ENCODE results near the gene HIBADH. TPM values are rescaled to one million over a fixed set of nuclear protein-coding genes. Genes with fewer than 3 reads are reported as not detected.
"Not testable (repeated sequence)": the region's sequence is repeated elsewhere in the genome, so short reads cannot be mapped to it uniquely, and the experiment has no call there.

Gene HIBADH
- total and polyA plus RNA-seq, 2 donors = 25.0 to 33.1 TPM

GRCh38 chr7:27522566-27522965 lies 140.1 kb downstream of the HIBADH start:
- H3K27ac ChIP-seq (ENCODE audit: low read depth in 1 of 2, low read length in 1 of 2) = no peak overlapping the region
- WGBS = 100% methylated on average over 2 of the region's 2 CpGs
- peaks cover 5% of the 10 kb centered on the region in 2 donors for H3K36me3 ChIP-seq (ENCODE audit: control insufficient read depth in 2 of 2, insufficient read depth in 2 of 2, low read length in 1 of 2)
- DNase-seq (ENCODE audit: low read depth in 6 of 9, low spot score in 9 of 9) = no peak
- no peak overlapping the region for H3K4me3 ChIP-seq (ENCODE audit: low read length in 2 of 2)
- no peaks in the 10 kb centered on the region for H3K9me3 ChIP-seq (ENCODE audit: control insufficient read depth in 2 of 2, insufficient read depth in 1 of 2, low read length in 1 of 2)
- H3K27me3 ChIP-seq (ENCODE audit: control insufficient read depth in 2 of 2, insufficient read depth in 1 of 2, low read length in 1 of 2) = no peaks in the 10 kb centered on the region
- H3K4me1 ChIP-seq (ENCODE audit: control insufficient read depth in 2 of 2, insufficient read depth in 2 of 2, low read length in 2 of 2) = no peaks in the 10 kb centered on the region

DNA sequence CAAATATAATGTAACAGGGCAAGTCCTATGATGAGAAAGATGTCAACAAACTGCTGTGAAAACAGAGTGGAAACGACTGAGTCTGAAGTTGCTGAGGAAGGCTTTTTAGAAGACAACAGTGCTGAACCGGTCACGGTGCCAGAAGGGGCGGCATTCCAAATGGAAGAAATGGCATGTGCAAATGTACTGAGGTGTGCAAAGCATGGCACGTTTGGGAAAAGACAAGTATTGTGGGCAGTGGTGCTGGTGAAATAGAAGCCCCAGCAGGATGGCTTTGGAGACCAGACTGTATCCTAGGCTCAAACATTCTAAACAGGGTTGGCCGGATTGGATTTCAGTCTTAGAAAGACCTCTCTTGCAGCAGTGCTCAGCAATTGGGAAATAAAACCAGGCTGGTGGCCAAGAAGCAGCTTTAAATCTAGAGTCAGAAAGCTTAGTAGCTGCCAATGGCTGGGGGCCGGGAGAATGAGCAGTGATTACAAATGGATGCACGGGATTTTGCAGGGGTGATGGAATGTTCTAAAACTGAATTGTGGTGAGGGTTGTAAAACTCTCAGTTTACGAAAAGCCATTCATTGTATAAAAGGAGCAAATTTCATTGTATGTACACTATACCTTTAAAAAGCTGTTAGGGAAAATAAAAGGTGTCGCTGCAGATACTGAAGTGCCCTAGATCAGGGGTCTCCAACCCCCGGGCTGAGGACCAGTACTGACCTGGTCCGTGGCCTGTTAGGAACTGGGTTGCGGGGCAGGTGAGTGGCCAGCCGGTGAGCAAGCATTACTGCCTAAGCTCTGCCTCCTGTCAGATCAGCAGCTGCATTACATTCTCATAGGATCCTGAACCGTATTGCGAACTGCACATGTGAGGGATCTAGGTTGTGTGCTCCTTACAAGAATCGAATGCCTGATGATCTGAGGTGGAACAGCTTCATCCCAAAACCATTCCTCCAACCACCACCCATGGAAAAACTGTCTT lies 141.6 kb downstream of the HIBADH start:
- no peaks in the 10 kb centered on the region for H3K27me3 ChIP-seq (ENCODE audit: control insufficient read depth in 2 of 2, insufficient read depth in 1 of 2, low read length in 1 of 2)
- WGBS = 94% methylated on average over 17 of the region's 17 CpGs
- peaks cover 3 to 5% of the 10 kb centered on the region in 2 donors for H3K36me3 ChIP-seq (ENCODE audit: control insufficient read depth in 2 of 2, insufficient read depth in 2 of 2, low read length in 1 of 2)
- H3K4me1 ChIP-seq (ENCODE audit: control insufficient read depth in 2 of 2, insufficient read depth in 2 of 2, low read length in 2 of 2) = no peaks in the 10 kb centered on the region
- no peak overlapping the region for H3K4me3 ChIP-seq (ENCODE audit: low read length in 2 of 2)
- no peak overlapping the region for H3K27ac ChIP-seq (ENCODE audit: low read depth in 1 of 2, low read length in 1 of 2)
- H3K9me3 ChIP-seq (ENCODE audit: control insufficient read depth in 2 of 2, insufficient read depth in 1 of 2, low read length in 1 of 2) = no peaks in the 10 kb centered on the region
- peak in 1 of 9 donors; percentile 4 for DNase-seq (ENCODE audit: low read depth in 6 of 9, low spot score in 9 of 9)

DNA sequence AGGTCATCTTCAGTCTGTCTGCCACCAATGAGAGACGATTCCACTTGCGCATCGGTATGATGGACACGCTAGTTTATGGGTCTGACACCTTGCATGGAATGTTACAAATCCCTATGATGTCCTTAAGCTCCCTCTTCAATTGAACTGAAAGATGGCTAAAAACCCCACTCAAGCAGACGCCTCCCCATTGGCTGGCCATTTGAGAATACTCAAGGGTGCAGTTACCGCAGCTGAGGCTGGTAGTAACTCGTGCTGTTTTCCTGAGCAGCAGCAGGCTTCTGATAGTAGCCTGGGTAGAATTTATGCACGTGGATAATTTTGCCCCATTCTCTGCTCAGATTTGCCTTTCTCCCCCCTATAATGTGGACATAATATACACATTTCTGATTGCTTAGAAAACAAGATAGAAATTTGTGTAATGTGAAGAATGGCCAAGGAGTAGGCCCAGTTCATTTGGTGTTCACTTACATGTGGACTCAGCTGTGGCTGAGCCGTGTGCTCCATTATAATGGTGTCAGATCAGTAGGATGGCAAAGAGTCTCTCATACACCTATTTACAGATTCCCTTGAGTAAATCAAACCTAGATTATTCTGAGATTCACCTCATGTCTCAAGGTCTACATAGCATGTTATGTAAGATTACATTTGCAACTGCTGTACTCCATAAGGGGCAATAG lies 142.8 kb downstream of the HIBADH start:
- Histone ChIP-seq H3K36me3 (ENCODE audit: control insufficient read depth in 2 of 2, insufficient read depth in 2 of 2, low read length in 1 of 2) (peaks cover 0 to 3% of the 10 kb centered on the region in 2 donors), H3K9me3 (ENCODE audit: control insufficient read depth in 2 of 2, insufficient read depth in 1 of 2, low read length in 1 of 2) (no peaks in the 10 kb centered on the region), H3K4me1 (ENCODE audit: control insufficient read depth in 2 of 2, insufficient read depth in 2 of 2, low read length in 2 of 2) (no peaks in the 10 kb centered on the region), H3K4me3 (ENCODE audit: low read length in 2 of 2) (no peak overlapping the region), H3K27ac (ENCODE audit: low read depth in 1 of 2, low read length in 1 of 2) (no peak overlapping the region), H3K27me3 (ENCODE audit: control insufficient read depth in 2 of 2, insufficient read depth in 1 of 2, low read length in 1 of 2) (no peaks in the 10 kb centered on the region)
- WGBS = 98% methylated on average over 9 of the region's 9 CpGs
- no peak for DNase-seq (ENCODE audit: low read depth in 6 of 9, low spot score in 9 of 9)

- no peaks in the 10 kb centered on the region for H3K27me3 ChIP-seq (ENCODE audit: control insufficient read depth in 2 of 2, insufficient read depth in 1 of 2, low read length in 1 of 2)
- no peaks in the 10 kb centered on the region for H3K36me3 ChIP-seq (ENCODE audit: control insufficient read depth in 2 of 2, insufficient read depth in 2 of 2, low read length in 1 of 2)
- H3K27ac ChIP-seq (ENCODE audit: low read depth in 1 of 2, low read length in 1 of 2) = no peak overlapping the region
- H3K9me3 ChIP-seq (ENCODE audit: control insufficient read depth in 2 of 2, insufficient read depth in 1 of 2, low read length in 1 of 2) = no peaks in the 10 kb centered on the region
- H3K4me1 ChIP-seq (ENCODE audit: control insufficient read depth in 2 of 2, insufficient read depth in 2 of 2, low read length in 2 of 2) = no peaks in the 10 kb centered on the region
- 95% methylated on average over 4 of the region's 4 CpGs for WGBS
- no peak for DNase-seq (ENCODE audit: low read depth in 6 of 9, low spot score in 9 of 9)
- no peak overlapping the region for H3K4me3 ChIP-seq (ENCODE audit: low read length in 2 of 2)
These were observed 143.9 kb downstream of the HIBADH start for GRCh38 chr7:27518561-27519350.

DNA sequence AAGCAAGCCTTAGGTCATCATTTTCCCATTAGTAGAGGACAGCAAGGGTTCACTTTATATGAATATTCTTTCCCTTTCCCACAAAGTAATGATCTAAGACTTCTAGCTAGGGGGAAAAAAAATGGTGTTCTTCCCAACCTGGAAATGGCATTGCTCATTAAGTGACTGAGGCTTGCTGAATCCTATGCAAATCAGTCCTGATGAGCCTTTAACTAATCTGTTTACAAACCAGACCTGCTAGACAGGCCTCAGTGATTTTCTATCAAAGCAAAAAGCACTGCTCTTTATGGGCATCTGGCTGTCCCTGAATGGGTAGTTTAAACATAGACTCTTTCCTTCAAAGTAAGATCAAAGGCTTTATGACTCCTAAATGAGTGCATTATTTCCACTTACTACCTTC lies 146.3 kb downstream of the HIBADH start:
- DNase-seq (ENCODE audit: low read depth in 6 of 9, low spot score in 9 of 9) = no peak
- Histone ChIP-seq H3K4me3 (ENCODE audit: low read length in 2 of 2) (no peak overlapping the region), H3K27ac (ENCODE audit: low read depth in 1 of 2, low read length in 1 of 2) (no peak overlapping the region), H3K4me1 (ENCODE audit: control insufficient read depth in 2 of 2, insufficient read depth in 2 of 2, low read length in 2 of 2) (no peaks in the 10 kb centered on the region), H3K27me3 (ENCODE audit: control insufficient read depth in 2 of 2, insufficient read depth in 1 of 2, low read length in 1 of 2) (no peaks in the 10 kb centered on the region), H3K9me3 (ENCODE audit: control insufficient read depth in 2 of 2, insufficient read depth in 1 of 2, low read length in 1 of 2) (no peaks in the 10 kb centered on the region), H3K36me3 (ENCODE audit: control insufficient read depth in 2 of 2, insufficient read depth in 2 of 2, low read length in 1 of 2) (no peaks in the 10 kb centered on the region)

GRCh38 chr7:27515933-27516332 lies 146.8 kb downstream of the HIBADH start:
- DNase-seq (ENCODE audit: low read depth in 6 of 9, low spot score in 9 of 9) = no peak
- Histone ChIP-seq H3K36me3 (ENCODE audit: control insufficient read depth in 2 of 2, insufficient read depth in 2 of 2, low read length in 1 of 2) (no peaks in the 10 kb centered on the region), H3K27me3 (ENCODE audit: control insufficient read depth in 2 of 2, insufficient read depth in 1 of 2, low read length in 1 of 2) (no peaks in the 10 kb centered on the region), H3K4me3 (ENCODE audit: low read length in 2 of 2) (no peak overlapping the region), H3K27ac (ENCODE audit: low read depth in 1 of 2, low read length in 1 of 2) (no peak overlapping the region), H3K4me1 (ENCODE audit: control insufficient read depth in 2 of 2, insufficient read depth in 2 of 2, low read length in 2 of 2) (no peaks in the 10 kb centered on the region), H3K9me3 (ENCODE audit: control insufficient read depth in 2 of 2, insufficient read depth in 1 of 2, low read length in 1 of 2) (no peaks in the 10 kb centered on the region)
- 94% methylated on average over 4 of the region's 4 CpGs for WGBS

DNA sequence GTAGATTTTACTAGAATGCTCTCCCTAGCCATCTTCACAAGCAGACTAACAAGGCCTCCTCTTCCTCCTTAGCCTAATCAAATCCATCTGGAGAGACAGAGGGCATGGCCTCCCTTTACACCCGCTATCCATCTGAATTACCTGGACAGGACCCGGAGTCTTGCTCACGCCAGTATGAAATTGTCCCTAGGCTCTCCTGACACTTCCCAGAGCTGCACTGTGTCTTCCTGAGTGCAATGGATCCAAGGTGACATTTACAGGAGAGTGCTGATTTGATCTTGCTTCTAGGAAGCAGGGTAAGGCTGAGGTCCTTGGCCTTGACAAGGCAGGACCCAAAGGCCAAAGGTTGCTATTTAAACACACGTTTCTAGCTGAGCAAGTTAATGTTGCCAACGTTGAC lies 147.8 kb downstream of the HIBADH start:
- Histone ChIP-seq H3K36me3 (ENCODE audit: control insufficient read depth in 2 of 2, insufficient read depth in 2 of 2, low read length in 1 of 2) (no peaks in the 10 kb centered on the region), H3K4me3 (ENCODE audit: low read length in 2 of 2) (no peak overlapping the region), H3K27ac (ENCODE audit: low read depth in 1 of 2, low read length in 1 of 2) (no peak overlapping the region), H3K4me1 (ENCODE audit: control insufficient read depth in 2 of 2, insufficient read depth in 2 of 2, low read length in 2 of 2) (no peaks in the 10 kb centered on the region), H3K27me3 (ENCODE audit: control insufficient read depth in 2 of 2, insufficient read depth in 1 of 2, low read length in 1 of 2) (no peaks in the 10 kb centered on the region), H3K9me3 (ENCODE audit: control insufficient read depth in 2 of 2, insufficient read depth in 1 of 2, low read length in 1 of 2) (no peaks in the 10 kb centered on the region)
- no peak for DNase-seq (ENCODE audit: low read depth in 6 of 9, low spot score in 9 of 9)
- 95% methylated on average over 5 of the region's 5 CpGs for WGBS

GRCh38 chr7:27513885-27514284 lies 148.8 kb downstream of the HIBADH start:
- Histone ChIP-seq H3K27ac (ENCODE audit: low read depth in 1 of 2, low read length in 1 of 2) (no peak overlapping the region), H3K36me3 (ENCODE audit: control insufficient read depth in 2 of 2, insufficient read depth in 2 of 2, low read length in 1 of 2) (no peaks in the 10 kb centered on the region), H3K27me3 (ENCODE audit: control insufficient read depth in 2 of 2, insufficient read depth in 1 of 2, low read length in 1 of 2) (no peaks in the 10 kb centered on the region), H3K9me3 (ENCODE audit: control insufficient read depth in 2 of 2, insufficient read depth in 1 of 2, low read length in 1 of 2) (no peaks in the 10 kb centered on the region), H3K4me1 (ENCODE audit: control insufficient read depth in 2 of 2, insufficient read depth in 2 of 2, low read length in 2 of 2) (no peaks in the 10 kb centered on the region), H3K4me3 (ENCODE audit: low read length in 2 of 2) (no peak overlapping the region)
- 91% methylated on average over 1 of the region's 1 CpG for WGBS
- no peak for DNase-seq (ENCODE audit: low read depth in 6 of 9, low spot score in 9 of 9)

DNA sequence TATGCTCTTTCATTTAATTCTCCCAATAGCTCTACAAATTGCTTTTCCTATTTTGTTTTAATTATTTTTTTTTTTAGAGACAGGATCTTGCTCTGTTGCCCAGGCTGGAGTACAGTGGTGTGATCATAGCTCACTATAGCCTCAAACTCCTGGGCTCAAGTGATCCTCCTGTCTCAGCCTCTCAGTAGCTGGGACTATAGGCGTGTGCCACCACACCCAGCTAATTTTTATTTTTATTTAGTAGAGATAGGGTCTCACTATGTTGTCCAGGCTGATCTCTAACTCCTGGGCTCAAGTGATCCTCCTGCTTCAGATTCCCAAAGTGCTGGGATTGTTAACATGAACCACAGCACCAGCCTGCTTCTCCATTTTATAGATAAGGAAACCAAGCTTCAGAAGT lies 151.3 kb downstream of the HIBADH start:
- not testable (repeated sequence) for H3K27ac ChIP-seq (ENCODE audit: low read depth in 1 of 2, low read length in 1 of 2); H3K27me3 ChIP-seq (ENCODE audit: control insufficient read depth in 2 of 2, insufficient read depth in 1 of 2, low read length in 1 of 2); H3K4me1 ChIP-seq (ENCODE audit: control insufficient read depth in 2 of 2, insufficient read depth in 2 of 2, low read length in 2 of 2); H3K36me3 ChIP-seq (ENCODE audit: control insufficient read depth in 2 of 2, insufficient read depth in 2 of 2, low read length in 1 of 2); H3K4me3 ChIP-seq (ENCODE audit: low read length in 2 of 2); H3K9me3 ChIP-seq (ENCODE audit: control insufficient read depth in 2 of 2, insufficient read depth in 1 of 2, low read length in 1 of 2); DNase-seq (ENCODE audit: low read depth in 6 of 9, low spot score in 9 of 9)
- 99% methylated on average over 1 of the region's 1 CpG for WGBS

Data from thymus (tissue), 11 donors.